ENCODE data around the gene MINDY4. TPM values are rescaled to one million over a fixed set of nuclear protein-coding genes. Genes with fewer than 3 reads are reported as not detected.

MINDY4 gene
- total RNA-seq, 4 donors from 2014 or later: 4.6 to 14.1 (median 6.8) TPM

GRCh38 chr7:30931161-30931928, 160.1 kb downstream of the MINDY4 start:
- Histone ChIP-seq H3K27me3 (no peaks in the 10 kb centered on the region), H3K9me3 (peaks cover 0 to 3% of the 10 kb centered on the region in 2 donors), H3K36me3 (no peaks in the 10 kb centered on the region), H3K4me1 (peaks cover 2 to 12% (median 7%) of the 10 kb centered on the region in 4 donors), H3K4me3 (no peak overlapping the region), H3K27ac (peak overlapping the region in 3 of 4 donors; percentile 40 to 49 (median 43))
- no peak for DNase-seq
- WGBS, 2 donors (ENCODE audit: low coverage in 1 of 2): 79 to 83% methylated on average over 2 to 24 of the region's 24 CpGs
- intact Hi-C loops (cut with DNase I; ENCODE audit: low total_unique reads) (no loop called here), in situ Hi-C loops (cut with MboI; ENCODE audit: low pct_ligation_motif_present in 1 of 4, low pct_unique_long_range_greater_than_20kb in 1 of 4, low sequenced_read_pairs in 3 of 4) (no loop called here)
- TF ChIP-seq CTCF (IDR thresholded peaks at IDR 0.05) (no peak), POLR2AphosphoS5 (IDR thresholded peaks at IDR 0.05) (no peak), POLR2A (IDR thresholded peaks at IDR 0.05) (no peak), EP300 (IDR thresholded peaks at IDR 0.05; ENCODE audit: low read depth) (no peak)

GRCh38 chr7:30931929-30932540, 160.8 kb downstream of the MINDY4 start:
- no peak for TF ChIP-seq POLR2A (IDR thresholded peaks at IDR 0.05)
- Histone ChIP-seq H3K4me1 (peaks cover 2 to 19% (median 14%) of the 10 kb centered on the region in 4 donors), H3K4me3 (no peak overlapping the region), H3K27me3 (no peaks in the 10 kb centered on the region), H3K27ac (peak overlapping the region in 2 of 4 donors; percentile 40 to 49), H3K9me3 (peaks cover 0 to 2% of the 10 kb centered on the region in 2 donors), H3K36me3 (no peaks in the 10 kb centered on the region)
- DNase-seq: no peak
- 67 to 100% methylated on average over 1 to 7 of the region's 9 CpGs for WGBS, 2 donors (ENCODE audit: low coverage in 1 of 2)
- in situ Hi-C loops (cut with MboI; ENCODE audit: low pct_ligation_motif_present in 1 of 4, low pct_unique_long_range_greater_than_20kb in 1 of 4, low sequenced_read_pairs in 3 of 4): no loop called here
- intact Hi-C loops (cut with DNase I; ENCODE audit: low total_unique reads): no loop called here

- WGBS, 2 donors (ENCODE audit: low coverage in 1 of 2): 40 to 62% methylated on average over 1 to 6 of the region's 6 CpGs
- no peaks in the 10 kb centered on the region for H3K9me3 ChIP-seq
- in situ Hi-C loops (cut with MboI; ENCODE audit: low pct_ligation_motif_present in 1 of 4, low pct_unique_long_range_greater_than_20kb in 1 of 4, low sequenced_read_pairs in 3 of 4): no loop called here
- H3K4me3 ChIP-seq: no peak overlapping the region
- H3K27me3 ChIP-seq: no peaks in the 10 kb centered on the region
- TF ChIP-seq EP300 (IDR thresholded peaks at IDR 0.05; ENCODE audit: low read depth): no peak
- TF ChIP-seq POLR2AphosphoS5 (IDR thresholded peaks at IDR 0.05): no peak
- TF ChIP-seq CTCF (IDR thresholded peaks at IDR 0.05): no peak
- no peak for TF ChIP-seq POLR2A (IDR thresholded peaks at IDR 0.05)
- no peaks in the 10 kb centered on the region for H3K36me3 ChIP-seq
- DNase-seq: no peak
- intact Hi-C loops (cut with DNase I; ENCODE audit: low total_unique reads): no loop called here
- H3K4me1 ChIP-seq: peaks cover 2 to 21% (median 18%) of the 10 kb centered on the region in 4 donors
- no peak overlapping the region for H3K27ac ChIP-seq
Observed at GRCh38 chr7:30932562-30932961, 161.3 kb downstream of the MINDY4 start.

- H3K27ac ChIP-seq: no peak overlapping the region
- intact Hi-C loops (cut with DNase I; ENCODE audit: low total_unique reads): no loop called here
- no peaks in the 10 kb centered on the region for H3K9me3 ChIP-seq
- no peak for DNase-seq
- H3K4me1 ChIP-seq: peaks cover 2 to 26% (median 24%) of the 10 kb centered on the region in 4 donors
- H3K36me3 ChIP-seq: no peaks in the 10 kb centered on the region
- in situ Hi-C loops (cut with MboI; ENCODE audit: low pct_ligation_motif_present in 1 of 4, low pct_unique_long_range_greater_than_20kb in 1 of 4, low sequenced_read_pairs in 3 of 4): no loop called here
- no peak for TF ChIP-seq POLR2AphosphoS5 (IDR thresholded peaks at IDR 0.05)
- TF ChIP-seq CTCF (IDR thresholded peaks at IDR 0.05): no peak
- TF ChIP-seq EP300 (IDR thresholded peaks at IDR 0.05; ENCODE audit: low read depth): no peak
- no peak for TF ChIP-seq POLR2A (IDR thresholded peaks at IDR 0.05)
- WGBS, 2 donors (ENCODE audit: low coverage in 1 of 2): 84 to 86% methylated on average over 6 to 24 of the region's 26 CpGs
- H3K27me3 ChIP-seq: no peaks in the 10 kb centered on the region
- H3K4me3 ChIP-seq: no peak overlapping the region
Observed at GRCh38 chr7:30933124-30933974, 162.1 kb downstream of the MINDY4 start.

Measured in transverse colon (tissue), 4 donors.